ENCODE data around the gene VPS39. TPM values are rescaled to one million over a fixed set of nuclear protein-coding genes. Genes with fewer than 3 reads are reported as not detected.

Gene VPS39
- total and polyA plus RNA-seq, 9 donors = 30.3 to 61.5 (median 50.2) TPM

- H3K4me1 ChIP-seq (ENCODE audit: insufficient read depth) = no peaks in the 10 kb centered on the region
- H3K36me3 ChIP-seq = no peaks in the 10 kb centered on the region
- no peak for DNase-seq
- H3K9me3 ChIP-seq = no peaks in the 10 kb centered on the region
- 90 to 95% (median 91%) methylated on average over 4 of the region's 4 CpGs for WGBS, 3 donors
- no peak for TF ChIP-seq CTCF (IDR thresholded peaks at IDR 0.05)
- no peak for TF ChIP-seq POLR2A (IDR thresholded peaks at IDR 0.05)
- no peak for TF ChIP-seq EP300 (IDR thresholded peaks at IDR 0.05)
- H3K27ac ChIP-seq = no peak overlapping the region
- no peaks in the 10 kb centered on the region for H3K27me3 ChIP-seq
- no peak overlapping the region for H3K4me3 ChIP-seq
- intact Hi-C loops (cut with DNase I) = no loop called here
These were observed 8.1 kb upstream of the VPS39 start for GRCh38 chr15:42215913-42216829.

GRCh38 chr15:42214600-42214999, 6.5 kb upstream of the VPS39 start:
- intact Hi-C loops (cut with DNase I) = no loop called here
- Histone ChIP-seq H3K9me3 (no peaks in the 10 kb centered on the region), H3K4me1 (ENCODE audit: insufficient read depth) (no peaks in the 10 kb centered on the region), H3K27ac (no peak overlapping the region), H3K36me3 (no peaks in the 10 kb centered on the region), H3K4me3 (no peak overlapping the region), H3K27me3 (no peaks in the 10 kb centered on the region)
- 95 to 100% (median 97%) methylated on average over 1 of the region's 1 CpG for WGBS, 3 donors
- TF ChIP-seq POLR2A (IDR thresholded peaks at IDR 0.05) (no peak), EP300 (IDR thresholded peaks at IDR 0.05) (no peak), CTCF (IDR thresholded peaks at IDR 0.05) (no peak)
- no peak for DNase-seq

- Histone ChIP-seq H3K4me3 (no peak overlapping the region), H3K27me3 (no peaks in the 10 kb centered on the region), H3K9me3 (no peaks in the 10 kb centered on the region), H3K4me1 (ENCODE audit: insufficient read depth) (no peaks in the 10 kb centered on the region), H3K27ac (no peak overlapping the region), H3K36me3 (no peaks in the 10 kb centered on the region)
- intact Hi-C loops (cut with DNase I) = no loop called here
- DNase-seq = no peak
- no peak for TF ChIP-seq CTCF (IDR thresholded peaks at IDR 0.05)
- no peak for TF ChIP-seq EP300 (IDR thresholded peaks at IDR 0.05)
- TF ChIP-seq POLR2A (IDR thresholded peaks at IDR 0.05) = no peak
These were observed 5.4 kb upstream of the VPS39 start for GRCh38 chr15:42213511-42213910.

- no peak overlapping the region for H3K4me3 ChIP-seq
- no peak overlapping the region for H3K27ac ChIP-seq
- no peak for DNase-seq
- H3K4me1 ChIP-seq (ENCODE audit: insufficient read depth) = no peaks in the 10 kb centered on the region
- WGBS, 3 donors = 91 to 97% (median 93%) methylated on average over 4 of the region's 4 CpGs
- H3K9me3 ChIP-seq = no peaks in the 10 kb centered on the region
- no peaks in the 10 kb centered on the region for H3K36me3 ChIP-seq
- intact Hi-C loops (cut with DNase I) = no loop called here
- H3K27me3 ChIP-seq = no peaks in the 10 kb centered on the region
- TF ChIP-seq CTCF (IDR thresholded peaks at IDR 0.05) (no peak), POLR2A (IDR thresholded peaks at IDR 0.05) (no peak), EP300 (IDR thresholded peaks at IDR 0.05) (no peak)
These were observed 2.6 kb upstream of the VPS39 start for GRCh38 chr15:42210696-42211095.

Measured in ovary (tissue), 9 donors.